ENCODE measurements around the gene HSPD1.
A peak's percentile ranks its signal among the peaks of the same experiment; 100 is the strongest.

Gene HSPD1

GRCh38 chr2:197499594-197500502 is at the start of gene HSPD1, which contains the start of gene HSPE1:
Gene HSPD1 (minus strand): TSS chr2:197499840. CDS start chr2:197498848, 992 bp downstream.
Gene HSPE1 (plus strand): TSS chr2:197500379. CDS start chr2:197500437, 58 bp downstream.
- no peak for TF ChIP-seq CTCF (conservative IDR thresholded peaks at IDR 0.05; ENCODE audit: low read depth, low read length)
- peak; percentile 99 for DNase-seq (ENCODE audit: low read depth)
- H3K4me3 ChIP-seq (ENCODE audit: low read depth, low read length): peak within 1 kb of the TSS; percentile 89

GRCh38 chr2:197548582-197548981 is 48.9 kb upstream of the HSPD1 start:
- DNase-seq (ENCODE audit: low read depth): no peak
- TF ChIP-seq CTCF (conservative IDR thresholded peaks at IDR 0.05; ENCODE audit: low read depth, low read length): no peak
- no peak overlapping the region for H3K4me3 ChIP-seq (ENCODE audit: low read depth, low read length)

GRCh38 chr2:197547163-197547900 is 47.7 kb upstream of the HSPD1 start:
- no peak overlapping the region for H3K4me3 ChIP-seq (ENCODE audit: low read depth, low read length)
- TF ChIP-seq CTCF (conservative IDR thresholded peaks at IDR 0.05; ENCODE audit: low read depth, low read length): no peak
- no peak for DNase-seq (ENCODE audit: low read depth)

- DNase-seq (ENCODE audit: low read depth): no peak
- no peak for TF ChIP-seq CTCF (conservative IDR thresholded peaks at IDR 0.05; ENCODE audit: low read depth, low read length)
- no peak overlapping the region for H3K4me3 ChIP-seq (ENCODE audit: low read depth, low read length)
Measured at GRCh38 chr2:197543206-197543605, 43.6 kb upstream of the HSPD1 start.

- no peak for DNase-seq (ENCODE audit: low read depth)
- TF ChIP-seq CTCF (conservative IDR thresholded peaks at IDR 0.05; ENCODE audit: low read depth, low read length): no peak
- no peak overlapping the region for H3K4me3 ChIP-seq (ENCODE audit: low read depth, low read length)
Measured at GRCh38 chr2:197539734-197540133, 40.1 kb upstream of the HSPD1 start.

- no peak overlapping the region for H3K4me3 ChIP-seq (ENCODE audit: low read depth, low read length)
- TF ChIP-seq CTCF (conservative IDR thresholded peaks at IDR 0.05; ENCODE audit: low read depth, low read length): no peak
- DNase-seq (ENCODE audit: low read depth): peak; percentile 61
Measured at GRCh38 chr2:197538412-197538811, 38.8 kb upstream of the HSPD1 start.
